ENCODE results near the gene OOSP1.

- TF ChIP-seq CTCF (IDR thresholded peaks at IDR 0.05) (no peak), POLR2AphosphoS5 (IDR thresholded peaks at IDR 0.05; ENCODE audit: insufficient read depth in 1 of 2, low read depth in 1 of 2) (no peak), POLR2A (IDR thresholded peaks at IDR 0.05) (no peak)
Observed at GRCh38 chr11:59960502-59961381, 22.5 kb downstream of the OOSP1 start.

All from vagina (tissue), 2 donors.